DND-41 (cell line): ENCODE data around the gene EXOSC10.
"Not testable (repeated sequence)": the region's sequence is repeated elsewhere in the genome, so short reads cannot be mapped to it uniquely, and the experiment has no call there.

Experiments used
- ATAC-seq: fragments of 200-7000 bp; cut with Tn5 transposase; 3 replicates; pipeline ENCODE4 v1.9.1; 2021; ENCODE audit warnings: low read depth; ENCODE audit not compliant: insufficient read depth
- DNase-seq: peaks from one replicate; pipeline ENCODE4 v3.0.0-alpha.2; 2020
- H2AFZ ChIP-seq: 2 replicates; pipeline ENCODE4 v1.6.0; 2012; ENCODE audit warnings: low read depth, low read length
- H3K27ac ChIP-seq: 2 replicates; pipeline ENCODE4 v1.5.1; 2012; ENCODE audit warnings: low read length, inconsistent platforms
- H3K27me3 ChIP-seq: fragments of 200-600 bp; sonication (generic); 2 replicates; pipeline ENCODE4 v1.6.0; 2012; ENCODE audit warnings: low read length, mild to moderate bottlenecking, inconsistent platforms; ENCODE audit not compliant: insufficient read depth, poor library complexity
- H3K36me3 ChIP-seq: 2 replicates; pipeline ENCODE4 v1.5.1; 2012; ENCODE audit warnings: low read length, inconsistent platforms; ENCODE audit not compliant: insufficient read depth
- H3K4me1 ChIP-seq: 2 replicates; pipeline ENCODE4 v1.5.1; 2012; ENCODE audit warnings: mild to moderate bottlenecking, low read length; ENCODE audit not compliant: insufficient read depth
- H3K4me2 ChIP-seq: 2 replicates; pipeline ENCODE4 v1.6.0; 2012; ENCODE audit warnings: mild to moderate bottlenecking, moderate library complexity, low read length, inconsistent platforms; ENCODE audit not compliant: insufficient read depth
- H3K4me3 ChIP-seq, 2 experiments: fragments of 200-600 bp in 1 of 2; shearing (Covaris generic) in 1 of 2; 2 replicates each; pipeline ENCODE4 v1.5.1; 2012 to 2016; ENCODE audit warnings: inconsistent platforms in 2 of 2, low read length in 2 of 2, mild to moderate bottlenecking in 2 of 2, low read depth in 1 of 2, moderate library complexity in 1 of 2
- H3K79me2 ChIP-seq: 2 replicates; pipeline ENCODE4 v1.6.0; 2012; ENCODE audit warnings: low read length, inconsistent platforms; ENCODE audit not compliant: insufficient read depth
- H3K9ac ChIP-seq: 2 replicates; pipeline ENCODE4 v1.6.0; 2012; ENCODE audit warnings: low read depth, mild to moderate bottlenecking, inconsistent platforms, low read length, moderate library complexity
- H3K9me3 ChIP-seq: 2 replicates; pipeline ENCODE4 v1.5.1; 2012; ENCODE audit warnings: low read length, moderate library complexity, mild to moderate bottlenecking, inconsistent platforms; ENCODE audit not compliant: insufficient read depth, severe bottlenecking
- H4K20me1 ChIP-seq: 2 replicates; pipeline ENCODE4 v1.6.0; 2012; ENCODE audit warnings: low read length; ENCODE audit not compliant: insufficient read depth
- EZH2 ChIP-seq: IDR thresholded peaks from 3 replicates; pipeline ENCODE4 v1.6.1; 2012; ENCODE audit warnings: borderline replicate concordance, low read depth, mild to moderate bottlenecking, moderate library complexity, low read length, inconsistent platforms; ENCODE audit not compliant: severe bottlenecking
- TF ChIP-seq, protein P1 (sequence below): IDR thresholded peaks from 2 replicates; pipeline ENCODE4 v1.5.1; 2012; ENCODE audit warnings: borderline replicate concordance, low read length, moderate library complexity, mild to moderate bottlenecking; ENCODE audit not compliant: poor library complexity, severe bottlenecking; ENCODE audit errors: extremely low read depth

Gene EXOSC10

DNA sequence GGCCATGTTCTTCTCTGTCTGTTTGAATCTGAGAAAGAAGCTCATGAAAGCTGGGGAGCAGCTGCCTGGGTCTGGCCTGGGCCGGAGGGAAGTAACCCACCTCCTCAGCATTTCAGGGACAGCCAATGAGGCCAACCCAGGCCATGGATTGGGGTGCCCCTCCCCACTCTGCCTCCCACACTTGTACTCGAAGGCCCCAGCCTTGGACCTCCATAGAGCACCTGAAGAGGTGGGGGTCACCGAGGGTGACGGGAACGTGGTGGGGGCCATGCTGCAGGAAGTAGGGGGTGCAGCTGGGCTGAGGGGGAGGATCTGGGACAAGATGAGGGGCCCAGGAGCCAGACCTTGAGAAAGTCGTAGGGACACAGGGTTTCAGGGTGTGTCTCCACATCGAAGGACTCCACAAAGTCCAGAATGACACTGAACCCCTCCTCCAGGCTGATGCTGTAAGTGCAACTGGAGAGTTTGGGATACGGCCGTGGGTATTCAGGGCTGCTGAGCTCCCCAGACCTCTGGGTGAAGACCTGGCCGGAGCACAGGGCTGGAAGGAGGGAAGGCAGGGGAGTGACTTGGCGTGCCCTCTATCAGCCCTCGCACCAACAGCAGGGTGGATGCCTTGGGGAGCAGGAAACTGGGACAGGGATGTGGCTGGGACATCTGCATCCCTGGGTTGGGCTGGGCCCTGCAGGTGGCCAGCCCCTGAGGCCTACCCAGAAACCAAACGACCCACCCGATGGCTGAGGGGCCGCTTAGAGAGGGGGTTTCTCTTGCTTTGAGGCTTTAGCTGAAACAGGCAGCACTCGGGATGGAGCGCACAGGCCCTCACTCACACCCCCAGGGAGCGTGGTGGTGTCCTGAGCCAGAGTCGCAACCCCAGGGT lies 56.4 kb downstream of the EXOSC10 start:
- H4K20me1 ChIP-seq, result no peaks in the 10 kb centered on the region
- H3K9ac ChIP-seq, result no peak overlapping the region
- H3K79me2 ChIP-seq, result no peaks in the 10 kb centered on the region
- no peak overlapping the region for H3K27ac ChIP-seq
- H3K4me2 ChIP-seq, result no peak overlapping the region
- TF ChIP-seq, protein P1, sequence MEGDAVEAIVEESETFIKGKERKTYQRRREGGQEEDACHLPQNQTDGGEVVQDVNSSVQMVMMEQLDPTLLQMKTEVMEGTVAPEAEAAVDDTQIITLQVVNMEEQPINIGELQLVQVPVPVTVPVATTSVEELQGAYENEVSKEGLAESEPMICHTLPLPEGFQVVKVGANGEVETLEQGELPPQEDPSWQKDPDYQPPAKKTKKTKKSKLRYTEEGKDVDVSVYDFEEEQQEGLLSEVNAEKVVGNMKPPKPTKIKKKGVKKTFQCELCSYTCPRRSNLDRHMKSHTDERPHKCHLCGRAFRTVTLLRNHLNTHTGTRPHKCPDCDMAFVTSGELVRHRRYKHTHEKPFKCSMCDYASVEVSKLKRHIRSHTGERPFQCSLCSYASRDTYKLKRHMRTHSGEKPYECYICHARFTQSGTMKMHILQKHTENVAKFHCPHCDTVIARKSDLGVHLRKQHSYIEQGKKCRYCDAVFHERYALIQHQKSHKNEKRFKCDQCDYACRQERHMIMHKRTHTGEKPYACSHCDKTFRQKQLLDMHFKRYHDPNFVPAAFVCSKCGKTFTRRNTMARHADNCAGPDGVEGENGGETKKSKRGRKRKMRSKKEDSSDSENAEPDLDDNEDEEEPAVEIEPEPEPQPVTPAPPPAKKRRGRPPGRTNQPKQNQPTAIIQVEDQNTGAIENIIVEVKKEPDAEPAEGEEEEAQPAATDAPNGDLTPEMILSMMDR, result no peak
- TF ChIP-seq EZH2, result no peak
- H3K9me3 ChIP-seq, result no peaks in the 10 kb centered on the region
- H3K4me1 ChIP-seq, result no peaks in the 10 kb centered on the region
- no peaks in the 10 kb centered on the region for H3K36me3 ChIP-seq
- ATAC-seq, result no peak
- no peak overlapping the region for H3K4me3 ChIP-seq
- no peak for DNase-seq
- no peaks in the 10 kb centered on the region for H3K27me3 ChIP-seq
- H2AFZ ChIP-seq, result no peak overlapping the region

DNA sequence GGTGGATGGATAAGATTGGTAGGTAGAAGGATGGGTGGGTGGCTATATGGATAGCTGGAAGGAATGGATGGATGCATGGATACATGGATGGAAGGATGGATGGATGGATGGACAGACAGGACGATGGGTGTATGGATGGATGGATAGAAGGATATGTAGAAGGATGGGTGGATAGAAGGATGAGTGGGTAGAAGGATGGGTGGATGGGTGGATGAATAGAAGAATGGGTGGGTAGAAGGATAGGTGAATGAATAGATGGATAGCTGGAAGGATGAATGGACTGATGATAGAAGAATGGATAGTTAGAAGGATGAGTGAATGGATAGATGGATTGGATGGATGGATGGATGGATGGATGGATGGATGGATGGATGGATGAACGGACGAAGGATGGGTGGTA lies 57.6 kb downstream of the EXOSC10 start:
- Histone ChIP-seq H4K20me1 (no peaks in the 10 kb centered on the region), H2AFZ (no peak overlapping the region), H3K9me3 (no peaks in the 10 kb centered on the region), H3K27ac (no peak overlapping the region), H3K36me3 (no peaks in the 10 kb centered on the region), H3K9ac (no peak overlapping the region), H3K27me3 (no peaks in the 10 kb centered on the region), H3K4me2 (no peak overlapping the region), H3K4me3 (no peak overlapping the region), H3K4me1 (peaks cover 7% of the 10 kb centered on the region), H3K79me2 (no peaks in the 10 kb centered on the region)
- DNase-seq, result no peak
- TF ChIP-seq, protein P1, result no peak
- no peak for TF ChIP-seq EZH2
- ATAC-seq, result no peak

DNA sequence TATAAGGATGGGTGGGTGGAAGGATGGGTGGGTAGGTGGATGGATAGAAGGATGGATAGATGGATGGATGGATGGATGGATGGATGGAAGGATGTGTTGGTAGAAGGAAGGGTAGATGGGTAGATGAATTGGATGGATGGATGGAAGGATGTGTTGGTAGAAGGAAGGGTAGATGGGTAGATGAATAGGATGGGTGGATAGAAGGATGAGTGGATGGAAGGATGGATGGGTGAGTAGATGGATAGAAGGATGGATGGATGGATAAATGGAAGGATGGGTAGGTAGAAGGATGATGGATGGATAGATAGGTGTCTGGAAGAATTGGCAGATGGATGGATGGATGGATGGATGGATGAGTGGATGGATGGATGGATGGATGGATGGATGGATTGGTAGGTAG lies 58.6 kb downstream of the EXOSC10 start:
- no peaks in the 10 kb centered on the region for H4K20me1 ChIP-seq
- no peak overlapping the region for H3K9ac ChIP-seq
- TF ChIP-seq, protein P1, result no peak
- no peak for TF ChIP-seq EZH2
- H3K9me3 ChIP-seq, result no peaks in the 10 kb centered on the region
- H3K4me1 ChIP-seq, result peaks cover 7% of the 10 kb centered on the region
- H3K27ac ChIP-seq, result no peak overlapping the region
- no peaks in the 10 kb centered on the region for H3K27me3 ChIP-seq
- no peak for ATAC-seq
- no peak overlapping the region for H3K4me3 ChIP-seq
- no peaks in the 10 kb centered on the region for H3K79me2 ChIP-seq
- DNase-seq, result no peak
- H3K36me3 ChIP-seq, result no peaks in the 10 kb centered on the region
- no peak overlapping the region for H3K4me2 ChIP-seq
- H2AFZ ChIP-seq, result no peak overlapping the region

DNA sequence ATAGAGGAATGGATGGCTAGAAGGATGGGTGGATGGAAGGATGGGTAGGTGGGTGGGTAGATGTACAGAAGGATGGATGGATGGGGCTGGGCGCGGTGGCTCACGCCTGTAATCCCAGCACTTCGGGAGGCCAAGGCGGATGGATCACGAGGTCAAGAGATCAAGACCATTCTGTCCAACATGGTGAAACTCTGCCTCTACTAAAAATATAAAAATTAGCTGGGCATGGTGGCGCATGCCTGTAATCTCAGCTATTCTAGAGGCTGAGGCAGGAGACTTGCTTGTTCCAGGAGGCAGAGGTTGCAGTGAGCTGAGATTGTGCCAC lies 59.6 kb downstream of the EXOSC10 start:
- not testable (repeated sequence) for H2AFZ ChIP-seq, H3K4me3 ChIP-seq, H3K79me2 ChIP-seq, ATAC-seq, H3K4me2 ChIP-seq, H3K27ac ChIP-seq, H3K9me3 ChIP-seq, H3K27me3 ChIP-seq, H3K9ac ChIP-seq, H3K4me1 ChIP-seq, H3K36me3 ChIP-seq, H4K20me1 ChIP-seq, DNase-seq
